ENCODE data around the gene KIAA1958. TPM values are rescaled to one million over a fixed set of nuclear protein-coding genes. Genes with fewer than 3 reads are reported as not detected.

KIAA1958 gene
- total and polyA plus RNA-seq, 2 of the 4 experiments (the other 2 are of a cell fraction), result 0.65 to 1.8 TPM

- no peak overlapping the region for H4K5ac ChIP-seq (ENCODE audit: low read depth, low read length)
- no peak overlapping the region for H3K4me2 ChIP-seq (ENCODE audit: low read depth, low read length)
- no peak overlapping the region for H3K4me3 ChIP-seq (ENCODE audit: insufficient read depth, low read depth, low read length)
- intact Hi-C loops (cut with micrococcal nuclease) (no loop called here), dilution Hi-C loops (cut with HindIII; ENCODE audit: low sequenced_read_pairs, unreplicated experiment) (no loop called here), in situ Hi-C loops (cut with MboI; ENCODE audit: low sequenced_read_pairs) (no loop called here)
- H2BK5ac ChIP-seq (ENCODE audit: low read depth, low read length, poor library complexity, severe bottlenecking), result no peak overlapping the region
- 0 out of 2 replicates have a peak, but pooled peaks cover 2% of the 10 kb centered on the region for H3K4me1 ChIP-seq (ENCODE audit: control insufficient read depth, insufficient read depth, low read length)
- H3K79me1 ChIP-seq (ENCODE audit: low read depth in 1 of 2, low read length in 2 of 2), result no peaks in the 10 kb centered on the region
- H3K9ac ChIP-seq (ENCODE audit: low read depth, low read length), result no peak overlapping the region
- WGBS, 2 experiments (ENCODE audit: extremely low coverage in 2 of 2, insufficient read length in 1 of 2), result no CpG with 5 or more reads among the region's 1 CpG
- no peak overlapping the region for H3K18ac ChIP-seq (ENCODE audit: low read depth, low read length)
- H4K20me1 ChIP-seq (ENCODE audit: insufficient read depth, low read length), result no peaks in the 10 kb centered on the region
- no peaks in the 10 kb centered on the region for H3K9me1 ChIP-seq (ENCODE audit: insufficient read depth, low read length)
- H4K8ac ChIP-seq (ENCODE audit: low read depth in 2 of 2, low read length in 2 of 2), result no peak overlapping the region
- no peak overlapping the region for H3K4ac ChIP-seq (ENCODE audit: low read depth, low read length)
- H2AK5ac ChIP-seq (ENCODE audit: low read depth, low read length), result no peak overlapping the region
- H3K36me3 ChIP-seq (ENCODE audit: control insufficient read depth, insufficient read depth, low read length), result no peaks in the 10 kb centered on the region
- H2AFZ ChIP-seq (replicated peaks; ENCODE audit: low read length, poor library complexity), result no peak overlapping the region
- ATAC-seq (ENCODE audit: low read depth) (no peak), DNase-seq (no peak)
- no peak overlapping the region for H2BK120ac ChIP-seq (ENCODE audit: low read depth, low read length)
- no peak overlapping the region for H4K91ac ChIP-seq (ENCODE audit: insufficient read depth, low read depth, low read length)
- ChIA-PET CTCF (no interaction called here), POLR2A (ENCODE audit: unreplicated experiment) (no interaction called here)
- H2BK20ac ChIP-seq (ENCODE audit: low read depth, low read length), result no peak overlapping the region
- no peak overlapping the region for H3K56ac ChIP-seq (ENCODE audit: extremely low read depth, insufficient read depth, low read length)
- no peak overlapping the region for H2AK9ac ChIP-seq (replicated peaks; ENCODE audit: low read depth, low read length, poor library complexity)
- no peak for TF ChIP-seq MXI1 (IDR thresholded peaks at IDR 0.05; ENCODE audit: borderline replicate concordance, low read depth, low read length)
- no peak for TF ChIP-seq SMC3 (IDR thresholded peaks at IDR 0.05; ENCODE audit: low read depth, low read length)
- no peak for TF ChIP-seq CEBPB (IDR thresholded peaks at IDR 0.05; ENCODE audit: low read depth, low read length)
- TF ChIP-seq, protein P1, sequence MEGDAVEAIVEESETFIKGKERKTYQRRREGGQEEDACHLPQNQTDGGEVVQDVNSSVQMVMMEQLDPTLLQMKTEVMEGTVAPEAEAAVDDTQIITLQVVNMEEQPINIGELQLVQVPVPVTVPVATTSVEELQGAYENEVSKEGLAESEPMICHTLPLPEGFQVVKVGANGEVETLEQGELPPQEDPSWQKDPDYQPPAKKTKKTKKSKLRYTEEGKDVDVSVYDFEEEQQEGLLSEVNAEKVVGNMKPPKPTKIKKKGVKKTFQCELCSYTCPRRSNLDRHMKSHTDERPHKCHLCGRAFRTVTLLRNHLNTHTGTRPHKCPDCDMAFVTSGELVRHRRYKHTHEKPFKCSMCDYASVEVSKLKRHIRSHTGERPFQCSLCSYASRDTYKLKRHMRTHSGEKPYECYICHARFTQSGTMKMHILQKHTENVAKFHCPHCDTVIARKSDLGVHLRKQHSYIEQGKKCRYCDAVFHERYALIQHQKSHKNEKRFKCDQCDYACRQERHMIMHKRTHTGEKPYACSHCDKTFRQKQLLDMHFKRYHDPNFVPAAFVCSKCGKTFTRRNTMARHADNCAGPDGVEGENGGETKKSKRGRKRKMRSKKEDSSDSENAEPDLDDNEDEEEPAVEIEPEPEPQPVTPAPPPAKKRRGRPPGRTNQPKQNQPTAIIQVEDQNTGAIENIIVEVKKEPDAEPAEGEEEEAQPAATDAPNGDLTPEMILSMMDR (conservative IDR thresholded peaks at IDR 0.05; ENCODE audit: low read depth, low read length), result no peak
- no peak for TF ChIP-seq BHLHE40 (IDR thresholded peaks at IDR 0.05; ENCODE audit: low read depth, low read length)
- TF ChIP-seq USF2 (IDR thresholded peaks at IDR 0.05; ENCODE audit: low read depth, low read length), result no peak
- TF ChIP-seq FOS (IDR thresholded peaks at IDR 0.05; ENCODE audit: low read depth, low read length), result no peak
- no peak for TF ChIP-seq CHD1 (IDR thresholded peaks at IDR 0.05; ENCODE audit: low read depth, low read length)
- no peak for TF ChIP-seq RAD21 (IDR thresholded peaks at IDR 0.05; ENCODE audit: low read length)
- TF ChIP-seq NFE2L2 (IDR thresholded peaks at IDR 0.05; ENCODE audit: low read depth, low read length), result no peak
- TF ChIP-seq RFX5 (IDR thresholded peaks at IDR 0.05; ENCODE audit: low read depth, low read length), result no peak
- no peak for TF ChIP-seq MAFK (IDR thresholded peaks at IDR 0.05; ENCODE audit: low read depth, low read length)
- TF ChIP-seq ELK1 (IDR thresholded peaks at IDR 0.05; ENCODE audit: borderline replicate concordance, low read depth, low read length), result no peak
- no peaks in the 10 kb centered on the region for H3K27me3 ChIP-seq (ENCODE audit: control insufficient read depth, insufficient read depth, low read length)
- no peak overlapping the region for H2BK15ac ChIP-seq (ENCODE audit: low read depth, low read length)
- H3K27ac ChIP-seq (ENCODE audit: insufficient read depth, low read length), result no peak overlapping the region
- no TSS peak for BruUV-seq (replicated peaks)
- H3K23ac ChIP-seq (ENCODE audit: low read depth, low read length), result no peak overlapping the region
- no peaks in the 10 kb centered on the region for H3K9me3 ChIP-seq (ENCODE audit: control insufficient read depth, insufficient read depth, low read length)
- no peak overlapping the region for H3K14ac ChIP-seq (replicated peaks; ENCODE audit: low read depth, low read length)
Measured at GRCh38 chr9:112574008-112574407, 87.4 kb downstream of the KIAA1958 start.
